Measurements from ENCODE around the gene TNS3. TPM values are rescaled to one million over a fixed set of nuclear protein-coding genes. Genes with fewer than 3 reads are reported as not detected.

Gene TNS3
- total and polyA plus RNA-seq, 2 of the 13 experiments (the other 11 are each of a cell fraction or from before 2014, with no cell fraction given), result 52.9 to 55.7 TPM

DNA sequence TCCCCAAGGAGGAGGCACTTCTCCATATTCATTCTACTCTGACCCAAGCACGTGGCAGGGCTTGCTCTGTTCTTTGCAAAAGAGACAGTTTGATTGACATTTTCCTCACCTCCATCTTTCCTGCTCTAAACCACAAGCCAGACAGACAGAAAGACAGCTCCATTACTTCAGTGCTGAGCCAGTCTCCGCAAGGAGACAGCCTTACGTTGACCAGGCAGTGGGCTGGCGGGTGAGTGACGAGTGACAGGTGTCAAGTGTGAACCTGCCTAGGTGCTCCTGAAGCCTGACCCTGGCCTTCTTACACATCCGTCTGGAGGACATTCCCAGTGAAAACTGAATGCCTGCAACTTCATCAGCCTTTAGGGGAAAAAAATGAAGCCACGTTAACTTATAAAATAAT is 314.6 kb downstream of the TNS3 start:
- no peak for ATAC-seq
- no peak overlapping the region for H3K4me3 ChIP-seq (replicated peaks in 1 of 3; ENCODE audit: insufficient read depth in 1 of 3, low read depth in 2 of 3, low read length in 3 of 3)
- no peak overlapping the region for H3K9ac ChIP-seq (ENCODE audit: insufficient read depth, low read depth, low read length)
- no peaks in the 10 kb centered on the region for H4K20me1 ChIP-seq (ENCODE audit: insufficient read depth, low read length)
- in situ Hi-C loops (cut with HindIII; ENCODE audit: extremely low pct_ligation_motif_present, low pct_unique_long_range_greater_than_20kb), result loop anchor here (25.0 kb wide), 1 partner anchor 845 kb away; no protein-coding TSS in a partner anchor
- no peak for TF ChIP-seq ZNF124 (CRISPR knock-in tag; IDR thresholded peaks at IDR 0.05)
- TF ChIP-seq ZNF589 (CRISPR knock-in tag; conservative IDR thresholded peaks at IDR 0.05), result no peak
- TF ChIP-seq KIAA2018 (CRISPR knock-in tag; IDR thresholded peaks at IDR 0.05; ENCODE audit: borderline replicate concordance), result no peak
- no peak for TF ChIP-seq ZSCAN31 (CRISPR knock-in tag; IDR thresholded peaks at IDR 0.05; ENCODE audit: low read depth)
- TF ChIP-seq SKI (IDR thresholded peaks at IDR 0.05; ENCODE audit: partially characterized antibody), result no peak
- no peak for TF ChIP-seq PHB2 (IDR thresholded peaks at IDR 0.05; ENCODE audit: partially characterized antibody)
- TF ChIP-seq ZNF75D (CRISPR knock-in tag; IDR thresholded peaks at IDR 0.05; ENCODE audit: borderline replicate concordance), result no peak
- no peak for TF ChIP-seq FOXJ3 (CRISPR knock-in tag; IDR thresholded peaks at IDR 0.05; ENCODE audit: borderline replicate concordance)
- TF ChIP-seq IRF1 (CRISPR knock-in tag; IDR thresholded peaks at IDR 0.05; ENCODE audit: low read depth), result no peak
- TF ChIP-seq, protein P1, sequence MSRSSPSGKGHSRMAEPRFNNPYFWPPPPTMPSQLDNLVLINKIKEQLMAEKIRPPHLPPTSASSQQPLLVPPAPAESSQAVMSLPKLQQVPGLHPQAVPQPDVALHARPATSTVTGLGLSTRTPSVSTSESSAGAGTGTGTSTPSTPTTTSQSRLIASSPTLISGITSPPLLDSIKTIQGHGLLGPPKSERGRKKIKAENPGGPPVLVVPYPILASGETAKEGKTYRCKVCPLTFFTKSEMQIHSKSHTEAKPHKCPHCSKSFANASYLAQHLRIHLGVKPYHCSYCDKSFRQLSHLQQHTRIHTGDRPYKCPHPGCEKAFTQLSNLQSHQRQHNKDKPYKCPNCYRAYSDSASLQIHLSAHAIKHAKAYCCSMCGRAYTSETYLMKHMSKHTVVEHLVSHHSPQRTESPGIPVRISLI (CRISPR knock-in tag; IDR thresholded peaks at IDR 0.05; ENCODE audit: borderline replicate concordance), result no peak
- no peak for TF ChIP-seq ZNF737 (CRISPR knock-in tag; IDR thresholded peaks at IDR 0.05; ENCODE audit: borderline replicate concordance)
- no peak for TF ChIP-seq NR3C1 (CRISPR knock-in tag; IDR thresholded peaks at IDR 0.05)
- no peak for TF ChIP-seq TP53 (CRISPR knock-in tag; conservative IDR thresholded peaks at IDR 0.05)
- H3K4me1 ChIP-seq (ENCODE audit: insufficient read depth, low read length), result peaks cover 14% of the 10 kb centered on the region
- no peaks in the 10 kb centered on the region for H3K36me3 ChIP-seq (replicated peaks in 1 of 2; ENCODE audit: control insufficient read depth in 1 of 2, insufficient read depth in 2 of 2, low read length in 2 of 2)
- intact Hi-C loops (cut with micrococcal nuclease; ENCODE audit: unreplicated experiment), result loop anchor here (2.0 to 10.0 kb wide), 6 partner anchors 15 to 701 kb away; partner anchors contain the start of gene PKD1L1
- ChIA-PET POLR2A (interaction anchor here (1.7 kb wide), 1 partner anchor 25 kb away, joined by 6 read pairs; no protein-coding TSS in a partner anchor), CTCF (ENCODE audit: low intra/inter-chr PET ratio, low total read pairs) (no interaction called here)
- no peak overlapping the region for H3K27ac ChIP-seq (ENCODE audit: extremely low read length, insufficient read depth, low read length)
- no peak overlapping the region for H2AFZ ChIP-seq (ENCODE audit: low read length)
- H3K27me3 ChIP-seq (ENCODE audit: control insufficient read depth in 1 of 2, insufficient read depth in 2 of 2, low read length in 2 of 2), result no peaks in the 10 kb centered on the region
- FAIRE-seq, result no peak
- H3K4me2 ChIP-seq (ENCODE audit: low read depth, low read length), result no peak overlapping the region
- 94% methylated on average over 7 of the region's 7 CpGs for WGBS (ENCODE audit: low lambda C conversion rate)
- DNase-seq (ENCODE audit: low spot score), result no peak
- no TSS peak for BruUV-seq (replicated peaks)
- no peaks in the 10 kb centered on the region for H3K9me3 ChIP-seq (ENCODE audit: low read length)
- H3K79me2 ChIP-seq (ENCODE audit: insufficient read depth, low read length), result no peaks in the 10 kb centered on the region

All from HepG2 (cell line).